Measurements from ENCODE around the gene PLXNA4.

The PLXNA4 gene

GRCh38 chr7:132246591-132246990 is 329.7 kb downstream of the PLXNA4 start:
- TF ChIP-seq POLR2A (IDR thresholded peaks at IDR 0.05; ENCODE audit: low read depth, low read length) (no peak), POLR2AphosphoS5 (IDR thresholded peaks at IDR 0.05; ENCODE audit: low read depth, low read length) (no peak), TAF1 (IDR thresholded peaks at IDR 0.05; ENCODE audit: borderline replicate concordance, low read depth, low read length) (no peak)
- no peak for DNase-seq (ENCODE audit: insufficient read length)
- FAIRE-seq: no peak

- no peak for FAIRE-seq
- TF ChIP-seq POLR2AphosphoS5 (IDR thresholded peaks at IDR 0.05; ENCODE audit: low read depth, low read length) (no peak), POLR2A (IDR thresholded peaks at IDR 0.05; ENCODE audit: low read depth, low read length) (no peak), TAF1 (IDR thresholded peaks at IDR 0.05; ENCODE audit: borderline replicate concordance, low read depth, low read length) (no peak)
- DNase-seq (ENCODE audit: insufficient read length): no peak
Observed at GRCh38 chr7:132245539-132245938, 330.7 kb downstream of the PLXNA4 start.

- FAIRE-seq: no peak
- TF ChIP-seq POLR2AphosphoS5 (IDR thresholded peaks at IDR 0.05; ENCODE audit: low read depth, low read length): no peak
- no peak for TF ChIP-seq TAF1 (IDR thresholded peaks at IDR 0.05; ENCODE audit: borderline replicate concordance, low read depth, low read length)
- no peak for TF ChIP-seq POLR2A (IDR thresholded peaks at IDR 0.05; ENCODE audit: low read depth, low read length)
Observed at GRCh38 chr7:132244903-132245480, 331.3 kb downstream of the PLXNA4 start.

GRCh38 chr7:132243463-132243862 is 332.8 kb downstream of the PLXNA4 start:
- DNase-seq (ENCODE audit: insufficient read length) (no peak), FAIRE-seq (no peak)
- TF ChIP-seq TAF1 (IDR thresholded peaks at IDR 0.05; ENCODE audit: borderline replicate concordance, low read depth, low read length) (no peak), POLR2A (IDR thresholded peaks at IDR 0.05; ENCODE audit: low read depth, low read length) (no peak), POLR2AphosphoS5 (IDR thresholded peaks at IDR 0.05; ENCODE audit: low read depth, low read length) (no peak)

More at GRCh38 chr7:132244903-132245480, 331.3 kb downstream of the PLXNA4 start:
- no peak for DNase-seq (ENCODE audit: insufficient read length)

- TF ChIP-seq TAF1 (IDR thresholded peaks at IDR 0.05; ENCODE audit: borderline replicate concordance, low read depth, low read length) (no peak), POLR2A (IDR thresholded peaks at IDR 0.05; ENCODE audit: low read depth, low read length) (no peak), POLR2AphosphoS5 (IDR thresholded peaks at IDR 0.05; ENCODE audit: low read depth, low read length) (no peak)
- FAIRE-seq (no peak), DNase-seq (ENCODE audit: insufficient read length) (no peak)
Observed at GRCh38 chr7:132243051-132243450, 333.2 kb downstream of the PLXNA4 start.

- FAIRE-seq (no peak), DNase-seq (ENCODE audit: insufficient read length) (no peak)
Observed at GRCh38 chr7:132242192-132242812, 334.0 kb downstream of the PLXNA4 start.

GRCh38 chr7:132240821-132241422 is 335.3 kb downstream of the PLXNA4 start:
- DNase-seq (ENCODE audit: insufficient read length): no peak
- TF ChIP-seq TAF1 (IDR thresholded peaks at IDR 0.05; ENCODE audit: borderline replicate concordance, low read depth, low read length) (no peak), POLR2A (IDR thresholded peaks at IDR 0.05; ENCODE audit: low read depth, low read length) (no peak), POLR2AphosphoS5 (IDR thresholded peaks at IDR 0.05; ENCODE audit: low read depth, low read length) (no peak)
- no peak for FAIRE-seq

More at GRCh38 chr7:132242192-132242812, 334.0 kb downstream of the PLXNA4 start:
- TF ChIP-seq POLR2AphosphoS5 (IDR thresholded peaks at IDR 0.05; ENCODE audit: low read depth, low read length) (no peak), POLR2A (IDR thresholded peaks at IDR 0.05; ENCODE audit: low read depth, low read length) (no peak)

- DNase-seq (ENCODE audit: insufficient read length) (no peak), FAIRE-seq (no peak)
- no peak for TF ChIP-seq TAF1 (IDR thresholded peaks at IDR 0.05; ENCODE audit: borderline replicate concordance, low read depth, low read length)
- TF ChIP-seq POLR2A (IDR thresholded peaks at IDR 0.05; ENCODE audit: low read depth, low read length): no peak
- TF ChIP-seq POLR2AphosphoS5 (IDR thresholded peaks at IDR 0.05; ENCODE audit: low read depth, low read length): no peak
Observed at GRCh38 chr7:132240262-132240661, 336.0 kb downstream of the PLXNA4 start.

- no peak for TF ChIP-seq POLR2A (IDR thresholded peaks at IDR 0.05; ENCODE audit: low read depth, low read length)
- TF ChIP-seq POLR2AphosphoS5 (IDR thresholded peaks at IDR 0.05; ENCODE audit: low read depth, low read length): no peak
- TF ChIP-seq TAF1 (IDR thresholded peaks at IDR 0.05; ENCODE audit: borderline replicate concordance, low read depth, low read length): no peak
- DNase-seq (ENCODE audit: insufficient read length): no peak
- FAIRE-seq: no peak
Observed at GRCh38 chr7:132239422-132239994, 336.8 kb downstream of the PLXNA4 start.

GRCh38 chr7:132234711-132235110 is 341.6 kb downstream of the PLXNA4 start:
- no peak for TF ChIP-seq POLR2AphosphoS5 (IDR thresholded peaks at IDR 0.05; ENCODE audit: low read depth, low read length)
- no peak for FAIRE-seq
- DNase-seq (ENCODE audit: insufficient read length): no peak

- FAIRE-seq: no peak
- no peak for TF ChIP-seq TAF1 (IDR thresholded peaks at IDR 0.05; ENCODE audit: borderline replicate concordance, low read depth, low read length)
- TF ChIP-seq POLR2AphosphoS5 (IDR thresholded peaks at IDR 0.05; ENCODE audit: low read depth, low read length): no peak
- TF ChIP-seq POLR2A (IDR thresholded peaks at IDR 0.05; ENCODE audit: low read depth, low read length): no peak
- no peak for DNase-seq (ENCODE audit: insufficient read length)
Observed at GRCh38 chr7:132232406-132232805, 343.9 kb downstream of the PLXNA4 start.

- no peak for TF ChIP-seq TAF1 (IDR thresholded peaks at IDR 0.05; ENCODE audit: borderline replicate concordance, low read depth, low read length)
- TF ChIP-seq POLR2AphosphoS5 (IDR thresholded peaks at IDR 0.05; ENCODE audit: low read depth, low read length): no peak
- no peak for TF ChIP-seq POLR2A (IDR thresholded peaks at IDR 0.05; ENCODE audit: low read depth, low read length)
- no peak for FAIRE-seq
Observed at GRCh38 chr7:132230462-132230861, 345.8 kb downstream of the PLXNA4 start.

More at GRCh38 chr7:132230462-132230861, 345.8 kb downstream of the PLXNA4 start:
- no peak for DNase-seq (ENCODE audit: insufficient read length)

All from GM12892 (cell line).